HFF-Myc (cell line): Measurements from ENCODE around the gene QKI.

ENCODE experiments used
- DNase-seq: peaks from one replicate; pipeline ENCODE4 v3.0.0-alpha.2; 2011; ENCODE audit warnings: low read depth; ENCODE audit errors: extremely low read depth
- H3K4me3 ChIP-seq: replicated peaks from 2 replicates; pipeline ENCODE4 v1.5.1; 2011; ENCODE audit warnings: low read depth, mild to moderate bottlenecking, control low read depth, low read length
- CTCF ChIP-seq: IDR thresholded peaks from 2 replicates; pipeline ENCODE4 v1.5.1; 2012; ENCODE audit warnings: mild to moderate bottlenecking, low read depth, low read length, control low read depth; ENCODE audit errors: missing control alignments

QKI gene

GRCh38 chr6:163418311-163419029 lies 4.0 kb downstream of the QKI start:
- DNase-seq = no peak
- peak overlapping the region; percentile 65 for H3K4me3 ChIP-seq
- no peak for TF ChIP-seq CTCF

GRCh38 chr6:163419413-163420288 lies 5.1 kb downstream of the QKI start:
- DNase-seq = no peak
- H3K4me3 ChIP-seq = peak overlapping the region; percentile 65
- TF ChIP-seq CTCF = no peak

- no peak overlapping the region for H3K4me3 ChIP-seq
- DNase-seq = no peak
- no peak for TF ChIP-seq CTCF
Observed at GRCh38 chr6:163420289-163420614, 5.7 kb downstream of the QKI start.

GRCh38 chr6:163422550-163422949 lies 8.0 kb downstream of the QKI start:
- no peak for DNase-seq
- H3K4me3 ChIP-seq = no peak overlapping the region
- TF ChIP-seq CTCF = no peak

- no peak for DNase-seq
- H3K4me3 ChIP-seq = no peak overlapping the region
- TF ChIP-seq CTCF = no peak
Observed at GRCh38 chr6:163423696-163424095, 9.2 kb downstream of the QKI start.

GRCh38 chr6:163427498-163428254 lies 13.2 kb downstream of the QKI start:
- DNase-seq = no peak
- TF ChIP-seq CTCF = no peak
- no peak overlapping the region for H3K4me3 ChIP-seq
